MM.1S (cell line): ENCODE measurements around the gene PTGER3.

ENCODE experiments used
- DNase-seq: peaks from one replicate; pipeline ENCODE4 v3.0.0-alpha.2; 2015
- H2AFZ ChIP-seq: fragments of 300-600 bp; sonication (generic); 2 replicates; pipeline ENCODE4 v1.6.0; 2016; ENCODE audit warnings: antibody characterized with exemption, low read length
- H3F3A ChIP-seq: fragments of 300-600 bp; sonication (generic); 2 replicates; pipeline ENCODE4 v1.6.1; 2016; ENCODE audit warnings: mild to moderate bottlenecking, antibody characterized with exemption, low read length, moderate library complexity, mixed read lengths; ENCODE audit not compliant: insufficient read depth
- H3K27ac ChIP-seq: fragments of 300-600 bp; sonication (generic); 2 replicates; pipeline ENCODE4 v1.5.1; 2016; ENCODE audit warnings: mild to moderate bottlenecking, low read length
- H3K27me3 ChIP-seq: fragments of 300-600 bp; sonication (generic); replicated peaks from 2 replicates; pipeline ENCODE4 v1.6.0; 2016; ENCODE audit warnings: low read length; ENCODE audit not compliant: insufficient read depth
- H3K36me3 ChIP-seq: fragments of 300-600 bp; sonication (generic); replicated peaks from 2 replicates; pipeline ENCODE4 v1.6.1; 2016; ENCODE audit warnings: mild to moderate bottlenecking, low read length, mixed read lengths; ENCODE audit not compliant: insufficient read depth
- H3K4me1 ChIP-seq: fragments of 300-600 bp; sonication (generic); 2 replicates; pipeline ENCODE4 v1.6.1; 2016; ENCODE audit warnings: low read length, mixed read lengths
- H3K4me2 ChIP-seq: fragments of 300-600 bp; sonication (generic); 2 replicates; pipeline ENCODE4 v1.6.0; 2016; ENCODE audit warnings: low read depth, low read length
- H3K4me3 ChIP-seq: fragments of 300-600 bp; sonication (generic); 2 replicates; pipeline ENCODE4 v1.5.1; 2016; ENCODE audit warnings: low read length, mixed read lengths
- H3K79me2 ChIP-seq: fragments of 300-600 bp; sonication (generic); 2 replicates; pipeline ENCODE4 v1.6.1; 2016; ENCODE audit warnings: mixed run types, low read length, mixed read lengths
- H3K9ac ChIP-seq: fragments of 300-600 bp; sonication (generic); 2 replicates; pipeline ENCODE4 v1.6.1; 2016; ENCODE audit warnings: low read length, mixed read lengths
- H3K9me2 ChIP-seq: fragments of 300-600 bp; sonication (generic); replicated peaks from 2 replicates; pipeline ENCODE4 v1.6.1; 2016; ENCODE audit warnings: mild to moderate bottlenecking, low read length, mixed read lengths; ENCODE audit not compliant: insufficient read depth
- H3K9me3 ChIP-seq: fragments of 300-600 bp; sonication (generic); replicated peaks from 2 replicates; pipeline ENCODE4 v1.6.1; 2016; ENCODE audit warnings: mild to moderate bottlenecking, low read length, mixed read lengths; ENCODE audit not compliant: insufficient read depth
- H4K20me1 ChIP-seq: fragments of 300-600 bp; sonication (generic); 2 replicates; pipeline ENCODE4 v1.6.1; 2016; ENCODE audit warnings: mild to moderate bottlenecking, low read length, moderate library complexity, mixed read lengths; ENCODE audit not compliant: insufficient read depth
- CTCF ChIP-seq: fragments of 300-600 bp; sonication (generic); IDR thresholded peaks from 2 replicates; pipeline ENCODE4 v1.5.1; 2016; ENCODE audit warnings: antibody characterized with exemption, low read length, mixed read lengths
- EZH2 ChIP-seq: fragments of 300-600 bp; sonication (generic); optimal IDR thresholded peaks from 2 replicates; pipeline ENCODE3; 2017; ENCODE audit warnings: low read depth, mild to moderate bottlenecking, antibody characterized with exemption, low read length, mixed read lengths
- EZH2phosphoT487 ChIP-seq: fragments of 300-600 bp; sonication (generic); IDR thresholded peaks from 2 replicates; pipeline ENCODE4 v1.6.1; 2018; ENCODE audit warnings: antibody characterized with exemption, low read length

The PTGER3 gene

GRCh38 chr1:71089536-71090270 lies 42.1 kb upstream of the PTGER3 start:
- H2AFZ ChIP-seq: no peak overlapping the region

GRCh38 chr1:71088645-71089287 lies 41.1 kb upstream of the PTGER3 start:
- Histone ChIP-seq H3K36me3 (no peaks in the 10 kb centered on the region), H3K4me1 (no peaks in the 10 kb centered on the region), H3K27me3 (no peaks in the 10 kb centered on the region), H3K9ac (no peak overlapping the region), H3K4me3 (no peak overlapping the region), H3K9me2 (no peaks in the 10 kb centered on the region), H3F3A (no peaks in the 10 kb centered on the region), H3K4me2 (no peak overlapping the region), H3K79me2 (no peaks in the 10 kb centered on the region), H3K9me3 (no peaks in the 10 kb centered on the region), H4K20me1 (no peaks in the 10 kb centered on the region), H3K27ac (no peak overlapping the region), H2AFZ (no peak overlapping the region)
- no peak for TF ChIP-seq EZH2phosphoT487
- no peak for TF ChIP-seq CTCF
- TF ChIP-seq EZH2: no peak
- DNase-seq: no peak

More at GRCh38 chr1:71089536-71090270, 42.1 kb upstream of the PTGER3 start:
- H3K27ac ChIP-seq: no peak overlapping the region
- H3K9me2 ChIP-seq: no peaks in the 10 kb centered on the region
- no peaks in the 10 kb centered on the region for H3K79me2 ChIP-seq
- H3F3A ChIP-seq: no peaks in the 10 kb centered on the region
- DNase-seq: no peak
- H3K36me3 ChIP-seq: no peaks in the 10 kb centered on the region
- no peaks in the 10 kb centered on the region for H3K9me3 ChIP-seq
- H3K4me1 ChIP-seq: no peaks in the 10 kb centered on the region
- no peaks in the 10 kb centered on the region for H4K20me1 ChIP-seq
- H3K9ac ChIP-seq: no peak overlapping the region
- no peaks in the 10 kb centered on the region for H3K27me3 ChIP-seq
- TF ChIP-seq CTCF (no peak), EZH2 (no peak), EZH2phosphoT487 (no peak)
- no peak overlapping the region for H3K4me3 ChIP-seq
- H3K4me2 ChIP-seq: no peak overlapping the region

GRCh38 chr1:71087713-71088112 lies 40.1 kb upstream of the PTGER3 start:
- no peaks in the 10 kb centered on the region for H3K36me3 ChIP-seq
- H3K9me3 ChIP-seq: no peaks in the 10 kb centered on the region
- no peak overlapping the region for H3K4me2 ChIP-seq
- no peak for DNase-seq
- H3K27ac ChIP-seq: no peak overlapping the region
- H3K27me3 ChIP-seq: no peaks in the 10 kb centered on the region
- H3K4me3 ChIP-seq: no peak overlapping the region
- H4K20me1 ChIP-seq: no peaks in the 10 kb centered on the region
- no peaks in the 10 kb centered on the region for H3F3A ChIP-seq
- no peak for TF ChIP-seq CTCF
- no peak for TF ChIP-seq EZH2phosphoT487
- no peak for TF ChIP-seq EZH2
- H3K79me2 ChIP-seq: no peaks in the 10 kb centered on the region
- H3K4me1 ChIP-seq: no peaks in the 10 kb centered on the region
- no peak overlapping the region for H2AFZ ChIP-seq
- H3K9me2 ChIP-seq: no peaks in the 10 kb centered on the region
- H3K9ac ChIP-seq: no peak overlapping the region
